WTC11 (cell line): ENCODE data around the gene DCAF4L1. TPM values are rescaled to one million over a fixed set of nuclear protein-coding genes. Genes with fewer than 3 reads are reported as not detected.
A peak's percentile ranks its signal among the peaks of the same experiment; 100 is the strongest.

ENCODE experiments used
- ATAC-seq: fragments of 200-7000 bp; cut with Tn5 transposase; 2 replicates; pipeline ENCODE4 v1.10.0; 2021; ENCODE audit warnings: mild to moderate bottlenecking, moderate library complexity
- CTCF ChIA-PET: fragments of 300-600 bp; sonication (Branson Sonifier 250); formaldehyde crosslinking; loops from one replicate; lab custom pipeline; 2021; ENCODE audit warnings: antibody characterized with exemption; lab: Charles Lee
- POLR2A ChIA-PET: fragments of 350-600 bp; sonication (Branson Sonifier 250); formaldehyde crosslinking; loops from one replicate; lab custom pipeline; 2021; ENCODE audit warnings: antibody characterized with exemption; lab: Charles Lee
- DNase-seq: peaks from one replicate; pipeline ENCODE4 v3.0.0; 2021; ENCODE audit warnings: low spot score
- H3K27ac Mint-ChIP-seq: 2 replicates; pipeline ENCODE4 v1.8.0; 2021; ENCODE audit warnings: mixed read lengths
- H3K27me3 Mint-ChIP-seq: 2 replicates; pipeline ENCODE4 v1.8.0; 2021; ENCODE audit warnings: low read depth, mild to moderate bottlenecking, moderate library complexity, mixed read lengths
- H3K36me3 Mint-ChIP-seq: 2 replicates; pipeline ENCODE4 v1.8.0; 2021; ENCODE audit warnings: mixed read lengths
- H3K4me1 Mint-ChIP-seq: 2 replicates; pipeline ENCODE4 v1.8.0; 2022; ENCODE audit warnings: mixed read lengths
- H3K4me3 Mint-ChIP-seq: 2 replicates; pipeline ENCODE4 v1.8.0; 2021; ENCODE audit warnings: mild to moderate bottlenecking, moderate library complexity, mixed read lengths
- H3K9me3 Mint-ChIP-seq: 2 replicates; pipeline ENCODE4 v1.8.0; 2021; ENCODE audit warnings: mixed read lengths
- ATF1 ChIP-seq: sonication (generic); formaldehyde crosslinking; IDR thresholded peaks from 2 replicates; pipeline ENCODE4 v1.8.1; 2023; ENCODE audit warnings: mild to moderate bottlenecking, moderate library complexity, missing genetic modification reagents
- ATF6 ChIP-seq: sonication (generic); formaldehyde crosslinking; IDR thresholded peaks from 2 replicates; pipeline ENCODE4 v1.8.1; 2023; ENCODE audit warnings: mild to moderate bottlenecking, missing genetic modification reagents
- CREB1 ChIP-seq: sonication (generic); formaldehyde crosslinking; IDR thresholded peaks from 2 replicates; pipeline ENCODE4 v1.8.0; 2023; ENCODE audit warnings: mild to moderate bottlenecking, missing genetic modification reagents
- E2F4 ChIP-seq: sonication (generic); formaldehyde crosslinking; IDR thresholded peaks from 2 replicates; pipeline ENCODE4 v1.8.1; 2022; ENCODE audit warnings: low read depth, mild to moderate bottlenecking, moderate library complexity, missing genetic modification reagents, borderline replicate concordance
- ETV6 ChIP-seq: sonication (generic); formaldehyde crosslinking; IDR thresholded peaks from 2 replicates; pipeline ENCODE4 v1.8.1; 2022; ENCODE audit warnings: mild to moderate bottlenecking, missing genetic modification reagents
- FOXK1 ChIP-seq: sonication (generic); formaldehyde crosslinking; IDR thresholded peaks from 2 replicates; pipeline ENCODE4 v1.8.0; 2022; ENCODE audit warnings: mild to moderate bottlenecking, moderate library complexity, missing genetic modification reagents
- GABPB1 ChIP-seq: sonication (generic); formaldehyde crosslinking; IDR thresholded peaks from 2 replicates; pipeline ENCODE4 v1.8.1; 2023; ENCODE audit warnings: mild to moderate bottlenecking, missing genetic modification reagents
- HMGA2 ChIP-seq: fragments of 250-450 bp; sonication (Bioruptor Pico); IDR thresholded peaks from 2 replicates; pipeline ENCODE4 v1.4.0; 2021; ENCODE audit warnings: mild to moderate bottlenecking, moderate library complexity
- MXD4 ChIP-seq: fragments of 250-450 bp; sonication (Bioruptor Pico); IDR thresholded peaks from 2 replicates; pipeline ENCODE4 v1.8.0; 2021; ENCODE audit warnings: mild to moderate bottlenecking, moderate library complexity, borderline replicate concordance
- MYBL2 ChIP-seq: sonication (generic); formaldehyde crosslinking; IDR thresholded peaks from 2 replicates; pipeline ENCODE4 v1.8.1; 2023; ENCODE audit warnings: mild to moderate bottlenecking, moderate library complexity, missing genetic modification reagents
- RORB ChIP-seq: fragments of 250-450 bp; sonication (Bioruptor Pico); IDR thresholded peaks from 2 replicates; pipeline ENCODE4 v1.9.0; 2021; ENCODE audit warnings: mild to moderate bottlenecking
- STAT6 ChIP-seq: sonication (generic); formaldehyde crosslinking; conservative IDR thresholded peaks from 2 replicates; pipeline ENCODE4 v1.8.1; 2023; ENCODE audit warnings: mild to moderate bottlenecking, low read depth, missing genetic modification reagents, moderate library complexity
- TCF7 ChIP-seq: sonication (generic); formaldehyde crosslinking; IDR thresholded peaks from 2 replicates; pipeline ENCODE4 v1.8.0; 2022; ENCODE audit warnings: mild to moderate bottlenecking, low read depth, missing genetic modification reagents, moderate library complexity
- ZNF138 ChIP-seq: sonication (generic); formaldehyde crosslinking; conservative IDR thresholded peaks from 2 replicates; pipeline ENCODE4 v1.8.1; 2022; ENCODE audit warnings: mild to moderate bottlenecking, moderate library complexity, missing genetic modification reagents
- ZNF281 ChIP-seq: sonication (generic); formaldehyde crosslinking; IDR thresholded peaks from 2 replicates; pipeline ENCODE4 v1.8.0; 2023; ENCODE audit warnings: mild to moderate bottlenecking, missing genetic modification reagents
- ZNF512 ChIP-seq: sonication (generic); formaldehyde crosslinking; IDR thresholded peaks from 2 replicates; pipeline ENCODE4 v1.8.1; 2022; ENCODE audit warnings: missing genetic modification reagents, borderline replicate concordance
- ZNF671 ChIP-seq: fragments of 250-450 bp; sonication (Bioruptor Pico); IDR thresholded peaks from 2 replicates; pipeline ENCODE4 v1.8.0; 2021; ENCODE audit warnings: mild to moderate bottlenecking
- total RNA-seq: library from RNA; stranded (reverse); gene quantifications from 3 replicates; pipeline ENCODE4 v1.2.3, GENCODE V29; 2021

The DCAF4L1 gene
- total RNA-seq, 1 experiment from 2014 or later, result 0.31 TPM

- no peaks in the 10 kb centered on the region for H3K27me3 Mint-ChIP-seq
- no peaks in the 10 kb centered on the region for H3K36me3 Mint-ChIP-seq
- TF ChIP-seq MYBL2 (CRISPR knock-in tag), result no peak
- TF ChIP-seq GABPB1 (CRISPR knock-in tag), result no peak
- TF ChIP-seq ZNF281, result no peak
- TF ChIP-seq TCF7 (CRISPR knock-in tag), result no peak
- TF ChIP-seq HMGA2 (CRISPR knock-in tag), result no peak
- peak overlapping the region; percentile 99 for H3K4me3 Mint-ChIP-seq
- no peak overlapping the region for H3K27ac Mint-ChIP-seq
- CTCF ChIA-PET, result no interaction called here
- H3K9me3 Mint-ChIP-seq, result no peaks in the 10 kb centered on the region
- no peak for ATAC-seq
- no peak for DNase-seq
- H3K4me1 Mint-ChIP-seq, result peaks cover 20% of the 10 kb centered on the region
- POLR2A ChIA-PET, result no interaction called here
Observed at GRCh38 chr4:41991916-41992767, 10.6 kb downstream of the DCAF4L1 start.

- no peaks in the 10 kb centered on the region for H3K36me3 Mint-ChIP-seq
- ChIA-PET POLR2A (no interaction called here), CTCF (no interaction called here)
- H3K9me3 Mint-ChIP-seq, result no peaks in the 10 kb centered on the region
- no peak overlapping the region for H3K27ac Mint-ChIP-seq
- no peak for ATAC-seq
- no peak for DNase-seq
- peaks cover 20% of the 10 kb centered on the region for H3K4me1 Mint-ChIP-seq
- peak; percentile 97 for TF ChIP-seq HMGA2 (CRISPR knock-in tag)
- no peak for TF ChIP-seq E2F4 (CRISPR knock-in tag)
- TF ChIP-seq, all 79 proteins: peak for 1
- no peaks in the 10 kb centered on the region for H3K27me3 Mint-ChIP-seq
- no peak overlapping the region for H3K4me3 Mint-ChIP-seq
Observed at GRCh38 chr4:41992967-41993857, 11.7 kb downstream of the DCAF4L1 start.

- ChIA-PET CTCF (interaction anchor here (0.7 to 1.0 kb wide), 2 partner anchors 10 to 34 kb away, joined by 3 to 6 read pairs; no protein-coding TSS in a partner anchor), POLR2A (no interaction called here)
- DNase-seq (no peak), ATAC-seq (no peak)
- Mint-ChIP-seq H3K27me3 (no peaks in the 10 kb centered on the region), H3K4me3 (no peak overlapping the region), H3K36me3 (no peaks in the 10 kb centered on the region), H3K9me3 (no peaks in the 10 kb centered on the region), H3K27ac (no peak overlapping the region), H3K4me1 (peaks cover 15% of the 10 kb centered on the region)
- TF ChIP-seq FOXK1 (CRISPR knock-in tag), result no peak
- TF ChIP-seq GABPB1 (CRISPR knock-in tag), result no peak
- no peak for TF ChIP-seq STAT6 (CRISPR knock-in tag)
- TF ChIP-seq ETV6 (CRISPR knock-in tag), result no peak
- TF ChIP-seq RORB (CRISPR knock-in tag), result no peak
- TF ChIP-seq MXD4, result no peak
- TF ChIP-seq ZNF138 (CRISPR knock-in tag), result no peak
- TF ChIP-seq ZNF671 (CRISPR knock-in tag), result no peak
- TF ChIP-seq ZNF512 (CRISPR knock-in tag), result no peak
- TF ChIP-seq CREB1, result no peak
- no peak for TF ChIP-seq ATF1 (CRISPR knock-in tag)
- TF ChIP-seq ATF6 (CRISPR knock-in tag), result no peak
Observed at GRCh38 chr4:41994461-41994985, 13.0 kb downstream of the DCAF4L1 start.
